A549 (cell line): ENCODE measurements around the gene PARP6. TPM values are rescaled to one million over a fixed set of nuclear protein-coding genes. Genes with fewer than 3 reads are reported as not detected.
A peak's percentile ranks its signal among the peaks of the same experiment; 100 is the strongest.

Source experiments
- ATAC-seq, 2 experiments: fragments of 200-7000 bp in 1 of 2; fragments of >200 bp in 1 of 2; cut with Nextera tagmentation in 1 of 2; cut with Tn5 transposase in 1 of 2; 3 replicates each; pipeline versions ENCODE4 v1.8.0 to v1.9.1; 2018 to 2020; ENCODE audit warnings: mild to moderate bottlenecking in 1 of 2, moderate library complexity in 1 of 2
- CTCF ChIA-PET: fragments of 300-600 bp; sonication (Branson Sonifier 250); formaldehyde crosslinking; extraction: SDS; loops from one replicate; lab custom pipeline; 2021; ENCODE audit warnings: antibody characterized with exemption, inconsistent platforms; lab: Yijun Ruan, JAX
- POLR2A ChIA-PET: fragments of 350-600 bp; formaldehyde crosslinking; extraction: SDS; loops from one replicate; lab custom pipeline; 2021; ENCODE audit warnings: antibody characterized with exemption, inconsistent platforms; lab: Yijun Ruan, JAX
- DNase-seq, 2 experiments: peaks; one replicate each; pipeline versions ENCODE4 v3.0.0 to v3.0.0-alpha.2; 2011 to 2016; ENCODE audit warnings: low read depth in 1 of 2, low spot score in 1 of 2
- FAIRE-seq: peaks from 2 replicates; lab custom pipeline; 2011; peaks lifted over from hg19 to GRCh38; lab: Jason Lieb, UNC
- H3K27ac ChIP-seq, 2 experiments: fragments of >200 bp; sonication (Bioruptor Twin); formaldehyde crosslinking; 3 replicates each; pipeline ENCODE4 v1.5.1; 2016 to 2017
- H3K4me1 ChIP-seq: fragments of >200 bp; sonication (Bioruptor Twin); formaldehyde crosslinking; 3 replicates; pipeline ENCODE4 v1.6.1; 2016
- H3K4me2 ChIP-seq: fragments of >200 bp; sonication (Bioruptor Twin); formaldehyde crosslinking; 3 replicates; pipeline ENCODE4 v1.6.1; 2016
- H3K4me3 ChIP-seq: fragments of >200 bp; sonication (Bioruptor Twin); formaldehyde crosslinking; 3 replicates; pipeline ENCODE4 v1.5.1; 2016
- H3K9me3 ChIP-seq: fragments of >200 bp; sonication (Bioruptor Twin); formaldehyde crosslinking; 3 replicates; pipeline ENCODE4 v1.6.1; 2016
- CEBPB ChIP-seq, 2 experiments: fragments of >200 bp in 1 of 2; sonication (Bioruptor Twin) in 1 of 2; formaldehyde crosslinking in 1 of 2; IDR thresholded peaks; 2 replicates each; pipeline ENCODE4 v1.6.1; 2012 to 2016
- CHD2 ChIP-seq: fragments of 150-350 bp; IDR thresholded peaks from 2 replicates; pipeline ENCODE4 v1.6.1; 2014; ENCODE audit warnings: low read length; ENCODE audit not compliant: partially characterized antibody
- EHMT2 ChIP-seq: fragments of 200-600 bp; sonication (generic); IDR thresholded peaks from 2 replicates; pipeline ENCODE4 v1.6.1; 2016; ENCODE audit warnings: antibody characterized with exemption, low read depth, mild to moderate bottlenecking, moderate library complexity
- FOSL2 ChIP-seq, 2 experiments: fragments of 450-650 bp in 1 of 2; fragments of >200 bp in 1 of 2; sonication (Bioruptor Twin) in 1 of 2; formaldehyde crosslinking; IDR thresholded peaks; 2 replicates each; pipeline versions ENCODE4 v1.5.0 to v1.6.1; 2016 to 2020; ENCODE audit warnings: mild to moderate bottlenecking in 1 of 2, moderate library complexity in 1 of 2
- HDAC2 ChIP-seq: fragments of 200-600 bp; sonication (generic); IDR thresholded peaks from 2 replicates; pipeline ENCODE4 v1.6.1; 2016
- HOXA7 ChIP-seq: fragments of 250-450 bp; sonication (Bioruptor Pico); IDR thresholded peaks from 2 replicates; pipeline ENCODE4 v1.5.0; 2020; ENCODE audit warnings: mild to moderate bottlenecking, moderate library complexity
- HOXB5 ChIP-seq: fragments of 250-450 bp; sonication (Bioruptor Pico); IDR thresholded peaks from 2 replicates; pipeline ENCODE4 v1.5.0; 2020; ENCODE audit warnings: mild to moderate bottlenecking, moderate library complexity
- KDM1A ChIP-seq: fragments of 200-600 bp; sonication (generic); IDR thresholded peaks from 2 replicates; pipeline ENCODE4 v1.6.1; 2016; ENCODE audit warnings: low read depth, mild to moderate bottlenecking
- MAFK ChIP-seq: fragments of 450-650 bp; IDR thresholded peaks from 2 replicates; pipeline ENCODE4 v1.6.1; 2014; ENCODE audit not compliant: partially characterized antibody
- PHF8 ChIP-seq: fragments of 200-600 bp; sonication (generic); IDR thresholded peaks from 2 replicates; pipeline ENCODE4 v1.6.1; 2016; ENCODE audit warnings: low read depth, mild to moderate bottlenecking, antibody characterized with exemption, moderate library complexity, borderline replicate concordance
- POLR2A ChIP-seq: IDR thresholded peaks from 2 replicates; pipeline ENCODE4 v1.6.1; 2012; ENCODE audit warnings: mild to moderate bottlenecking, low read length
- RFX5 ChIP-seq: fragments of 450-650 bp; IDR thresholded peaks from 2 replicates; pipeline ENCODE4 v1.7.1; 2014; ENCODE audit warnings: antibody characterized with exemption, mild to moderate bottlenecking, moderate library complexity
- RNF2 ChIP-seq: fragments of 200-600 bp; sonication (generic); IDR thresholded peaks from 2 replicates; pipeline ENCODE4 v1.6.1; 2016; ENCODE audit warnings: low read depth, mild to moderate bottlenecking, antibody characterized with exemption, moderate library complexity, borderline replicate concordance
- TFCP2L1 ChIP-seq: fragments of 250-450 bp; sonication (Bioruptor Pico); IDR thresholded peaks from 2 replicates; pipeline ENCODE4 v1.5.0; 2021; ENCODE audit warnings: mild to moderate bottlenecking
- TP53 ChIP-seq: fragments of 250-450 bp; sonication (Bioruptor Pico); IDR thresholded peaks from 2 replicates; pipeline ENCODE4 v1.5.0; 2021; ENCODE audit warnings: mild to moderate bottlenecking, moderate library complexity
- ZFP36 ChIP-seq: fragments of 450-650 bp; IDR thresholded peaks from 2 replicates; pipeline ENCODE4 v1.6.1; 2014; ENCODE audit warnings: borderline replicate concordance; ENCODE audit not compliant: partially characterized antibody
- ZSCAN20 ChIP-seq: fragments of 250-450 bp; sonication (Bioruptor Pico); IDR thresholded peaks from 2 replicates; pipeline ENCODE4 v1.8.0; 2022; ENCODE audit warnings: mild to moderate bottlenecking, moderate library complexity
- WGBS: methylation state at CpG from one replicate; pipeline ENCODE4 v1.1.6; 2017; ENCODE audit errors: missing lambda C conversion rate; 5-methylcytosine and 5-hydroxymethylcytosine counted together
- polyA plus RNA-seq, 4 experiments: library from polyadenylated mRNA; depleted of rRNA in 3 of 4; stranded (reverse); fragments of >200 nt; fragmentation: RNase III in 1 of 4; extraction: RNeasy Plus Mini Kit Qiagen cat#74134 plus additional on column Dnase treatment in 1 of 4; gene quantifications; 2 replicates in 3 of 4; 3 replicates in 1 of 4; pipeline ENCODE4 v1.2.3, GENCODE V29; 2011 to 2017
- TF ChIP-seq, protein P1 (sequence below): fragments of 150-350 bp; IDR thresholded peaks from 2 replicates; pipeline ENCODE4 v1.6.1; 2014; ENCODE audit warnings: low read depth, mild to moderate bottlenecking, low read length
- TF ChIP-seq, protein P2 (sequence below): IDR thresholded peaks from 2 replicates; pipeline ENCODE4 v1.6.1; 2012
- TF ChIP-seq, protein P3 (sequence below): IDR thresholded peaks from 2 replicates; pipeline ENCODE4 v1.6.1; 2012

The PARP6 gene
- polyA plus RNA-seq, 2 of the 4 experiments (the other 2 are of a cell fraction) = 78.0 to 167 TPM

DNA sequence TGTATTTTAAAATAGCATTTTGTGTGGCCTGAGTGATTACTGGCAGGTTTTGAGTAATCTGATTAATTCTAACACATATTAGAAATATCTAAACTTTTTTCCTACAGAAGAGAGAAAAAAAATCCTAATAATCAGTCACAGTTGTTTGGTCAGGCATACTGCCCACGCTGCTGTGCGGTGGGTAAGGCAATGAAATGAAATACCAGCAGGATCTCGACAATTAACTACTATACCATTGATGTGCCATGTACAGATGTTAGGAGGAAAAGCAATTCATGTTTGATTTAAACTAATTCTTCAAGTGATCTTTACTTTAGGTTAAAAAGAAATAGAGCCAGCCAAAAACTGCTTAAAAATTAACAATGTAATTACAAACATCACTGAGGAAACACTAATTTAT is 79.9 kb downstream of the PARP6 start:
- ATAC-seq = no peak
- peak; percentile 92 for FAIRE-seq
- CTCF ChIA-PET = interaction anchor here (1.6 to 31.0 kb wide), 3 partner anchors 9 to 36 kb away, joined by 4 to 644 read pairs (median 4); partner anchors contain the start of gene PKM
- Histone ChIP-seq H3K4me2 (no peak overlapping the region), H3K4me3 (no peak overlapping the region), H3K9me3 (no peaks in the 10 kb centered on the region), H3K4me1 (peaks cover 8% of the 10 kb centered on the region; the same call in 2 of the 3 replicates), H3K27ac (no peak overlapping the region)
- TF ChIP-seq KDM1A = no peak
- TF ChIP-seq, protein P1, sequence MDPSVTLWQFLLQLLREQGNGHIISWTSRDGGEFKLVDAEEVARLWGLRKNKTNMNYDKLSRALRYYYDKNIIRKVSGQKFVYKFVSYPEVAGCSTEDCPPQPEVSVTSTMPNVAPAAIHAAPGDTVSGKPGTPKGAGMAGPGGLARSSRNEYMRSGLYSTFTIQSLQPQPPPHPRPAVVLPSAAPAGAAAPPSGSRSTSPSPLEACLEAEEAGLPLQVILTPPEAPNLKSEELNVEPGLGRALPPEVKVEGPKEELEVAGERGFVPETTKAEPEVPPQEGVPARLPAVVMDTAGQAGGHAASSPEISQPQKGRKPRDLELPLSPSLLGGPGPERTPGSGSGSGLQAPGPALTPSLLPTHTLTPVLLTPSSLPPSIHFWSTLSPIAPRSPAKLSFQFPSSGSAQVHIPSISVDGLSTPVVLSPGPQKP = no peak
- no peak for TF ChIP-seq CHD2
- TF ChIP-seq RNF2 = no peak
- TF ChIP-seq HOXB5 (CRISPR knock-in tag) = no peak
- TF ChIP-seq ZFP36 = no peak
- no peak for TF ChIP-seq RFX5
- no peak for TF ChIP-seq POLR2A
- no peak for TF ChIP-seq FOSL2 (IDR thresholded peaks at IDR 0.05)
- TF ChIP-seq FOSL2 (CRISPR knock-in tag; IDR thresholded peaks at IDR 0.05) = no peak
- no peak for TF ChIP-seq MAFK
- TF ChIP-seq, protein P2, sequence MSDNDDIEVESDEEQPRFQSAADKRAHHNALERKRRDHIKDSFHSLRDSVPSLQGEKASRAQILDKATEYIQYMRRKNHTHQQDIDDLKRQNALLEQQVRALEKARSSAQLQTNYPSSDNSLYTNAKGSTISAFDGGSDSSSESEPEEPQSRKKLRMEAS = no peak
- TF ChIP-seq HDAC2 = no peak
- no peak for TF ChIP-seq ZSCAN20 (CRISPR knock-in tag)
- TF ChIP-seq TP53 = no peak
- no peak for TF ChIP-seq HOXA7 (CRISPR knock-in tag)
- no peak for TF ChIP-seq EHMT2
- TF ChIP-seq, protein P3, sequence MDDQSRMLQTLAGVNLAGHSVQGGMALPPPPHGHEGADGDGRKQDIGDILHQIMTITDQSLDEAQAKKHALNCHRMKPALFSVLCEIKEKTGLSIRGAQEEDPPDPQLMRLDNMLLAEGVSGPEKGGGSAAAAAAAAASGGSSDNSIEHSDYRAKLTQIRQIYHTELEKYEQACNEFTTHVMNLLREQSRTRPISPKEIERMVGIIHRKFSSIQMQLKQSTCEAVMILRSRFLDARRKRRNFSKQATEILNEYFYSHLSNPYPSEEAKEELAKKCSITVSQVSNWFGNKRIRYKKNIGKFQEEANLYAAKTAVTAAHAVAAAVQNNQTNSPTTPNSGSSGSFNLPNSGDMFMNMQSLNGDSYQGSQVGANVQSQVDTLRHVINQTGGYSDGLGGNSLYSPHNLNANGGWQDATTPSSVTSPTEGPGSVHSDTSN = no peak
- TF ChIP-seq TFCP2L1 (CRISPR knock-in tag) = no peak
- TF ChIP-seq CEBPB (IDR thresholded peaks at IDR 0.05) = no peak
- no peak for TF ChIP-seq PHF8
- POLR2A ChIA-PET = no interaction called here
- WGBS = 81% methylated on average over 3 of the region's 3 CpGs
- no peak for DNase-seq

Other genes with a start within 250 kb of the PARP6 start
- gene MYO9A, start 154.4 kb downstream of the PARP6 start, polyA plus RNA-seq (2011; rRNA removed) = 21.9 and 26.7 TPM in 2 replicates
- 5.6 to 7.6 TPM (median 5.9 TPM) in 3 replicates for gene MYO9A, start 154.4 kb downstream of the PARP6 start, polyA plus RNA-seq (2017; fragmentation: RNase III; extraction: RNeasy Plus Mini Kit Qiagen cat#74134 plus additional on column Dnase treatment)
- gene SENP8, start 154.2 kb downstream of the PARP6 start, polyA plus RNA-seq (2011; rRNA removed) = 3.7 and 6.1 TPM in 2 replicates
- gene SENP8, start 154.2 kb downstream of the PARP6 start, polyA plus RNA-seq (2017; fragmentation: RNase III; extraction: RNeasy Plus Mini Kit Qiagen cat#74134 plus additional on column Dnase treatment) = 0.98 to 1.3 TPM (median 1.2 TPM) in 3 replicates
- 0.20 and 0.41 TPM in 2 replicates for gene GRAMD2A, start 74.8 kb downstream of the PARP6 start, polyA plus RNA-seq (2011; rRNA removed)
- gene GRAMD2A, start 74.8 kb downstream of the PARP6 start, polyA plus RNA-seq (2017; fragmentation: RNase III; extraction: RNeasy Plus Mini Kit Qiagen cat#74134 plus additional on column Dnase treatment) = not detected in 3 replicates
- 2,741 and 3,443 TPM in 2 replicates for gene PKM, start 41.4 kb downstream of the PARP6 start, polyA plus RNA-seq (2011; rRNA removed)
- 3,389 to 3,848 TPM (median 3,810 TPM) in 3 replicates for gene PKM, start 41.4 kb downstream of the PARP6 start, polyA plus RNA-seq (2017; fragmentation: RNase III; extraction: RNeasy Plus Mini Kit Qiagen cat#74134 plus additional on column Dnase treatment)
- 0.16 and 0.24 TPM in 2 replicates for gene CELF6, start 47.6 kb upstream of the PARP6 start, polyA plus RNA-seq (2011; rRNA removed)
- 0.14 TPM in 1 of 3 replicates, not detected in the others for gene CELF6, start 47.6 kb upstream of the PARP6 start, polyA plus RNA-seq (2017; fragmentation: RNase III; extraction: RNeasy Plus Mini Kit Qiagen cat#74134 plus additional on column Dnase treatment)
- 148 and 180 TPM in 2 replicates for gene HEXA, start 103.5 kb upstream of the PARP6 start, polyA plus RNA-seq (2011; rRNA removed)
- gene HEXA, start 103.5 kb upstream of the PARP6 start, polyA plus RNA-seq (2017; fragmentation: RNase III; extraction: RNeasy Plus Mini Kit Qiagen cat#74134 plus additional on column Dnase treatment) = 104 to 112 TPM (median 106 TPM) in 3 replicates
- not detected in 2 replicates for gene TMEM202, start 125.8 kb upstream of the PARP6 start, polyA plus RNA-seq (2011; rRNA removed)
- not detected in 3 replicates for gene TMEM202, start 125.8 kb upstream of the PARP6 start, polyA plus RNA-seq (2017; fragmentation: RNase III; extraction: RNeasy Plus Mini Kit Qiagen cat#74134 plus additional on column Dnase treatment)
- gene ARIH1, start 201.8 kb upstream of the PARP6 start, polyA plus RNA-seq (2011; rRNA removed) = 127 and 138 TPM in 2 replicates
- 92.6 to 95.5 TPM (median 94.7 TPM) in 3 replicates for gene ARIH1, start 201.8 kb upstream of the PARP6 start, polyA plus RNA-seq (2017; fragmentation: RNase III; extraction: RNeasy Plus Mini Kit Qiagen cat#74134 plus additional on column Dnase treatment)